Lower leg skin (tissue), 3 donors: ENCODE data around the gene EIF4G1.

Experiments
- POLR2A ChIP-seq, 2 donors: fragments of 450-650 bp; IDR thresholded peaks; one replicate each; pipeline ENCODE4 v1.6.1; 2016 to 2017; ENCODE audit warnings: antibody characterized with exemption in 2 of 2, mild to moderate bottlenecking in 1 of 2, moderate library complexity in 1 of 2
- TF ChIP-seq, protein P1 (sequence below), 3 donors: fragments of 450-650 bp; IDR thresholded peaks; one replicate each; pipeline ENCODE4 v1.5.1; 2016; ENCODE audit warnings: antibody characterized with exemption in 3 of 3, mild to moderate bottlenecking in 3 of 3, moderate library complexity in 2 of 3

DNA sequence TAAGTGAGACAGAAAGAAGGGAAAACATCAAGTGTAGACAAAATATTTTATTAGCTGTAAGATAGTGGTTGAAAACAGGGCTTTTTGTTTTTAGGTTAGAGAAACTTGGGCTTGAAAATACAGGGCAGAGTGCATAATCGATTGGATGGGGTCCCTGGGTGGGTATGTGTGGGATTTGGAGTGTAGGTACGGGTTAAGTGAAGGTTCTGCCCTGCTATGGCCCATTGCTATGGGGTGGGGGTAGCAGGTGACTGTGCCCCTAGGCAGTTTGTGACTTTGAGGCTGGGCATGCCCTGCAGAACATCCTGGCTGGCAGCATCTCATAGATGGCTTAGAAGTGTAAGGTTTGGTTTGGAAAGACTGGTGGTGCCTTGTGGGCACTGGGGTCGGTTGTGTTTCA, 19.3 kb downstream of the EIF4G1 start:
- no peak for TF ChIP-seq POLR2A (IDR thresholded peaks at IDR 0.05)
- TF ChIP-seq, protein P1, sequence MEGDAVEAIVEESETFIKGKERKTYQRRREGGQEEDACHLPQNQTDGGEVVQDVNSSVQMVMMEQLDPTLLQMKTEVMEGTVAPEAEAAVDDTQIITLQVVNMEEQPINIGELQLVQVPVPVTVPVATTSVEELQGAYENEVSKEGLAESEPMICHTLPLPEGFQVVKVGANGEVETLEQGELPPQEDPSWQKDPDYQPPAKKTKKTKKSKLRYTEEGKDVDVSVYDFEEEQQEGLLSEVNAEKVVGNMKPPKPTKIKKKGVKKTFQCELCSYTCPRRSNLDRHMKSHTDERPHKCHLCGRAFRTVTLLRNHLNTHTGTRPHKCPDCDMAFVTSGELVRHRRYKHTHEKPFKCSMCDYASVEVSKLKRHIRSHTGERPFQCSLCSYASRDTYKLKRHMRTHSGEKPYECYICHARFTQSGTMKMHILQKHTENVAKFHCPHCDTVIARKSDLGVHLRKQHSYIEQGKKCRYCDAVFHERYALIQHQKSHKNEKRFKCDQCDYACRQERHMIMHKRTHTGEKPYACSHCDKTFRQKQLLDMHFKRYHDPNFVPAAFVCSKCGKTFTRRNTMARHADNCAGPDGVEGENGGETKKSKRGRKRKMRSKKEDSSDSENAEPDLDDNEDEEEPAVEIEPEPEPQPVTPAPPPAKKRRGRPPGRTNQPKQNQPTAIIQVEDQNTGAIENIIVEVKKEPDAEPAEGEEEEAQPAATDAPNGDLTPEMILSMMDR (IDR thresholded peaks at IDR 0.05): no peak
